Superior temporal gyrus (tissue), 1 donor: ENCODE data around the gene ECM2.

Experiments used
- DNase-seq: peaks from one replicate; pipeline ENCODE4 v3.0.0-alpha.2; 2016; ENCODE audit errors: extremely low spot score

ECM2 gene

DNA sequence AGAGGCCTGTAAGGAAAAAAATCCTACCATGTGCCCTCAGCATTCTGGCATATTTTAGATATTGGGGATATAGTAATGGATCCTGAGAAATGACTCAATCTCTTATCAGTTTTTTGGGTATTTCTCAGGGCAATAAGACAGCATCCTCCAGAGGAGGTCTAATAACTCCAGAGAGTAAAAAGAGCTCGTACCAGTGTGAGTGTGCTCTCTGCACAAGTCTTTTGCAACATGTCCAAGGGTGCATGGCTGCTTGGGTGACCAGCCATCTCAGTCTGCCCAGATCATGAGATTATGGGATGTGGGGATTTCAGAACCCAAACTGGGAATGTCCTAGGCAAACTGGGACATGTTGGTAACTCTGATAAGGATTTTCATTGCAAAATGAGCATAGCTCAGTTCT lies 68.7 kb downstream of the ECM2 start:
- DNase-seq = no peak

GRCh38 chr9:92463984-92464383 lies 71.8 kb downstream of the ECM2 start:
- no peak for DNase-seq

- DNase-seq = no peak
Observed at GRCh38 chr9:92463387-92463786, 72.4 kb downstream of the ECM2 start.

DNA sequence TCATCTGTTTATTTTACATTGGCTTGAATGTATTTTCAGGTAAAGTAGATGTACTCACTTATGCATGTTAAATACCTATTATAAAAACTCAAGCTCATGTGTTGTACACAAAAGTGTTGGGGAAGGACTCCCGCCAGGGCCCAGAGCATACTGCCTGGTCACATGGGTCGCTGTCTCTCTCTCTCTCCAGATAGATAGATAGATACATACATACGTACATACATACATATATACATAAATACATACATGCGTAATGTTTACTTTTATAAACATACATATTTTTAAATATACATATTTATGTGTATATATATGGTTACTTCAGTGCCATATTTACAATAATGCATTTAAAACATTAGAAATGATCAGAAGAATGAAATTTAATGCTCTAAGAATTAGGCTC lies 78.2 kb downstream of the ECM2 start:
- no peak for DNase-seq

- DNase-seq = no peak
Observed at GRCh38 chr9:92455217-92455616, 80.6 kb downstream of the ECM2 start.

- DNase-seq = no peak
Observed at GRCh38 chr9:92446536-92446935, 89.3 kb downstream of the ECM2 start.
